Cardiac muscle cell (in vitro differentiated cells and primary cell): ENCODE results near the gene CCER1. TPM values are rescaled to one million over a fixed set of nuclear protein-coding genes. Genes with fewer than 3 reads are reported as not detected.
A peak's percentile ranks its signal among the peaks of the same experiment; 100 is the strongest.

ENCODE experiments used
- DNase-seq, 2 donors: peaks; one replicate each; pipeline versions ENCODE4 v3.0.0 to v3.0.0-alpha.2; 2010 to 2017; ENCODE audit warnings: low read depth in 1 of 2, low spot score in 1 of 2
- H3K27ac ChIP-seq: fragments of 200-600 bp; sonication (generic); 2 replicates; pipeline ENCODE4 v1.5.1; 2016
- H3K27me3 ChIP-seq: fragments of 200-600 bp; sonication (generic); 2 replicates; pipeline ENCODE4 v1.6.0; 2016; ENCODE audit warnings: control low read depth
- H3K36me3 ChIP-seq: fragments of 200-600 bp; sonication (generic); 2 replicates; pipeline ENCODE4 v1.5.1; 2016; ENCODE audit warnings: control low read depth
- H3K4me1 ChIP-seq: fragments of 200-600 bp; sonication (generic); 2 replicates; pipeline ENCODE4 v1.8.1; 2017; ENCODE audit warnings: low read depth, mild to moderate bottlenecking, mixed run types
- H3K4me3 ChIP-seq: fragments of 200-600 bp; sonication (generic); 2 replicates; pipeline ENCODE4 v1.5.1; 2016; ENCODE audit warnings: mild to moderate bottlenecking
- H3K9me3 ChIP-seq: fragments of 200-600 bp; sonication (generic); 2 replicates; pipeline ENCODE4 v1.5.1; 2017; ENCODE audit warnings: low read depth, mild to moderate bottlenecking, control low read depth
- CTCF ChIP-seq: IDR thresholded peaks from 2 replicates; pipeline ENCODE4 v1.5.1; 2012; ENCODE audit warnings: low read depth, mild to moderate bottlenecking, low read length
- polyA plus RNA-seq: library from polyadenylated mRNA; unstranded; fragments of >200 nt; fragmentation: Nextera tagmentation; extraction: Ambion mirVana; gene quantifications from 2 replicates; pipeline ENCODE4 v1.2.1, GENCODE V29; 2016
- total RNA-seq: library from RNA; depleted of rRNA; stranded (reverse); fragments of >200 nt; gene quantifications from 2 replicates; pipeline ENCODE4 v1.2.3, GENCODE V29; 2016

Gene CCER1
- total and polyA plus RNA-seq, 2 experiments from 2014 or later: not detected

- H3K4me1 ChIP-seq: no peaks in the 10 kb centered on the region
- no peak overlapping the region for H3K4me3 ChIP-seq
- no peaks in the 10 kb centered on the region for H3K36me3 ChIP-seq
- H3K9me3 ChIP-seq: no peaks in the 10 kb centered on the region
- no peak overlapping the region for H3K27ac ChIP-seq
- no peaks in the 10 kb centered on the region for H3K27me3 ChIP-seq
- DNase-seq: peak in 1 of 2 donors; percentile 73
- TF ChIP-seq CTCF: no peak
Observed at GRCh38 chr12:90939382-90939781, 15.6 kb downstream of the CCER1 start.

GRCh38 chr12:90938451-90938850 lies 16.5 kb downstream of the CCER1 start:
- no peaks in the 10 kb centered on the region for H3K27me3 ChIP-seq
- H3K4me3 ChIP-seq: no peak overlapping the region
- no peak overlapping the region for H3K27ac ChIP-seq
- H3K9me3 ChIP-seq: no peaks in the 10 kb centered on the region
- DNase-seq: peak in 1 of 2 donors; percentile 78
- no peaks in the 10 kb centered on the region for H3K4me1 ChIP-seq
- no peak for TF ChIP-seq CTCF
- H3K36me3 ChIP-seq: no peaks in the 10 kb centered on the region

- Histone ChIP-seq H3K9me3 (no peaks in the 10 kb centered on the region), H3K27ac (no peak overlapping the region), H3K36me3 (no peaks in the 10 kb centered on the region), H3K27me3 (no peaks in the 10 kb centered on the region), H3K4me3 (no peak overlapping the region), H3K4me1 (no peaks in the 10 kb centered on the region)
- TF ChIP-seq CTCF: no peak
- DNase-seq: no peak
Observed at GRCh38 chr12:90937651-90938050, 17.3 kb downstream of the CCER1 start.

DNA sequence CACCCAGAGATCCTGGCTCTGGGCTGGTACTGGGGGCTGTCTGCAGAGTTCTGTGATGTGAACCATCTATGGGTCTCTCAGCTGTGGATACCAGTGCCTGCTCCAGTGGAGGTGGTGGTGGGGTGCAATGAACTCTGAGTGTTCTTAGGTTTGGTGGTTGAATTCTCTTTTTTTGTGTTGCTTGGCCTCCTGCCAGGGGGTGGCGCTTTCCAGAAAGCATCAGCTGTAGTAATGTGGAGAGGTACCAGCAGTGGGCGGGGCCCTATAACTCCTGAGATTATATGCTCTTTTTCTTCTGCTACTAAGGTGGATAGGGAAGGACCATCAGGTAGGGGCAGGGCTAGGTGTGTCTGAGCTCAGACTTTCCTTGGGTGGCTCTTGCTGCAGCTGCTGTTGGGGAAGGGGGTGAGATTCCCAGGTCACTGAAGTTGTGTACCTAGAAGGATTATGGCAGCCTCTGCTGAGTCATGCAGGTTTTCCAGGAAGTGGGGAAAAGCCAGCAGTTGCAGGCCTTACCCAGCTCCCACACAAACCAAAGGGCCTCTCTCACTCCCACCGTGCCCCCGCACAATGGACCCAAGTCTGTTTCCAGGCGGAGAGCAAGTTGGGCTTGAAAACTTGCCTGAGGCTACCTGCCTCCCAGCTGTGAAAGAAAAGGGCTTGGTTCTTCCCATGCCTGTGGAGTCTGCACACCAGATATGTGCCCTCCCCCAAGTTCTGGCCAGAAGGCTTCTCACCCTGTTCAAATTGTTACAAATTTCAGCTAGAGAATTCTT lies 18.6 kb downstream of the CCER1 start:
- H3K9me3 ChIP-seq: no peaks in the 10 kb centered on the region
- H3K4me3 ChIP-seq: no peak overlapping the region
- no peaks in the 10 kb centered on the region for H3K27me3 ChIP-seq
- no peaks in the 10 kb centered on the region for H3K36me3 ChIP-seq
- no peak for DNase-seq
- TF ChIP-seq CTCF: no peak
- no peak overlapping the region for H3K27ac ChIP-seq
- no peaks in the 10 kb centered on the region for H3K4me1 ChIP-seq

GRCh38 chr12:90925562-90925961 lies 29.4 kb downstream of the CCER1 start:
- no peak overlapping the region for H3K27ac ChIP-seq
- no peaks in the 10 kb centered on the region for H3K4me1 ChIP-seq
- no peak for TF ChIP-seq CTCF
- no peaks in the 10 kb centered on the region for H3K27me3 ChIP-seq
- no peak for DNase-seq
- no peaks in the 10 kb centered on the region for H3K36me3 ChIP-seq
- H3K4me3 ChIP-seq: no peak overlapping the region
- H3K9me3 ChIP-seq: no peaks in the 10 kb centered on the region
